ENCODE data around the gene IL13.

Gene IL13

DNA sequence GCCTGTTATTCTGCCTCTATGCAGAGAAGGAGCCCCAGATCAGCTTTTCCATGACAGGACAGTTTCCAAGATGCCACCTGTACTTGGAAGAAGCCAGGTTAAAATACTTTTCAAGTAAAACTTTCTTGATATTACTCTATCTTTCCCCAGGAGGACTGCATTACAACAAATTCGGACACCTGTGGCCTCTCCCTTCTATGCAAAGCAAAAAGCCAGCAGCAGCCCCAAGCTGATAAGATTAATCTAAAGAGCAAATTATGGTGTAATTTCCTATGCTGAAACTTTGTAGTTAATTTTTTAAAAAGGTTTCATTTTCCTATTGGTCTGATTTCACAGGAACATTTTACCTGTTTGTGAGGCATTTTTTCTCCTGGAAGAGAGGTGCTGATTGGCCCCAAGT, 15.5 kb downstream of the IL13 start:
- no peak for DNase-seq

DNA sequence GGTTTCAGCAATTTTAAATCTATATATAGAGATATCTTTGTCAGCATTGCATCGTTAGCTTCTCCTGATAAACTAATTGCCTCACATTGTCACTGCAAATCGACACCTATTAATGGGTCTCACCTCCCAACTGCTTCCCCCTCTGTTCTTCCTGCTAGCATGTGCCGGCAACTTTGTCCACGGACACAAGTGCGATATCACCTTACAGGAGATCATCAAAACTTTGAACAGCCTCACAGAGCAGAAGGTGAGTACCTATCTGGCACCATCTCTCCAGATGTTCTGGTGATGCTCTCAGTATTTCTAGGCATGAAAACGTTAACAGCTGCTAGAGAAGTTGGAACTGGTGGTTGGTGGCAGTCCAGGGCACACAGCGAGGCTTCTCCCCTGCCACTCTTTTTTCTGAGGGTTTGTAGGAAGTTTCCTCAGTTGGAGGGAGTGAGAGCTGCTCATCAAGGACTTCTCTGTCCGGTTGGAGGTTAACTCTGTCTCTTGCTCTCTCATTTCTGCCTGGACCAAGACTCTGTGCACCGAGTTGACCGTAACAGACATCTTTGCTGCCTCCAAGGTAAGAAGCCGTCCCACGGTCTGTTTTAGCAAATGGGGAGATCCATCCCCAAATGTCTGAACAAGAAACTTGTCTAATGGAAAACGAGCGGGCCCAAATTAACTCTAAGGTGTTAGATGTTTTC, 16.1 kb downstream of the IL13 start, which contains the start of gene IL4:
TSS of gene IL4 (plus strand) at position 51 of the 692 bp plus-strand sequence. CDS start at position 113, 62 bp downstream.
- DNase-seq, result no peak

DNA sequence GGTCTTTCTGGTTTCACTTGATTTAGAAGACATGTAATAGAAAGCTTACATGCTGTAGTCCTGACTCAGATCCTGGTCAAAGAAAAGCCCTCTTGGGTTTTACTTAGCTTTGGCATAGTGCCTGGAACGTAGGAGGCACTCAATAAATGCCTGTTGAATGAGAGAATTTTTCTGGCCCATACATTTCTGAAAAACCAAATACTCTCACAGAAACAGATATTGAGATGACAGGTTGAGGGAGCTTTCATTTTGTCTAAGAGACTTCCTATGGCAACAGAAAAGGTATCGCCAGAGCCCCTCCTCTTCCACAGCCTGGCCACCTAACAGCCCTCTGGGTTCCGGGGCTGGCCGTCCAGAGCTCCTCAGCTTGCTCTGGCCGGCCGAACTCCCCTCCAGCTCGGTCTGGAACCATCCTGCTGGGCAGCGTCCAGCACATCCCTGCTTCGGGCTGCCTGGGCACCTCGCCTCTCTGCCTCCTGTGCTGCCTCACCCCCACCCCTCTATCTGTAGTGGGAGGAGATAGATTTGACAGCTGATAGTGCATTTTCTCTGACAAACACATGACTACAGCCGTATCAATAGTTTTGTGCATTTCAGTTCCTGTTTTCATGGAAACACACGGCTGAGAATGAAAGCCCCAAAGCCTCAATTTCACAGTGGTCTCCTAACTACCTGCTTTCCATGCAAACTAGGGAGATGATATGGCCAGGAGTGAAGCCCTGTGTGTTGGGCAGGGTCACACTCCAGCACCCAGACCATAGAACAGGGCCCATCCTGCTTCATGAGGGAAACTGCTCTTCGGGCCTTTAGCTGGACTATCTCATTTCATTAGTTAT, 16.9 kb downstream of the IL13 start:
- no peak for DNase-seq

DNA sequence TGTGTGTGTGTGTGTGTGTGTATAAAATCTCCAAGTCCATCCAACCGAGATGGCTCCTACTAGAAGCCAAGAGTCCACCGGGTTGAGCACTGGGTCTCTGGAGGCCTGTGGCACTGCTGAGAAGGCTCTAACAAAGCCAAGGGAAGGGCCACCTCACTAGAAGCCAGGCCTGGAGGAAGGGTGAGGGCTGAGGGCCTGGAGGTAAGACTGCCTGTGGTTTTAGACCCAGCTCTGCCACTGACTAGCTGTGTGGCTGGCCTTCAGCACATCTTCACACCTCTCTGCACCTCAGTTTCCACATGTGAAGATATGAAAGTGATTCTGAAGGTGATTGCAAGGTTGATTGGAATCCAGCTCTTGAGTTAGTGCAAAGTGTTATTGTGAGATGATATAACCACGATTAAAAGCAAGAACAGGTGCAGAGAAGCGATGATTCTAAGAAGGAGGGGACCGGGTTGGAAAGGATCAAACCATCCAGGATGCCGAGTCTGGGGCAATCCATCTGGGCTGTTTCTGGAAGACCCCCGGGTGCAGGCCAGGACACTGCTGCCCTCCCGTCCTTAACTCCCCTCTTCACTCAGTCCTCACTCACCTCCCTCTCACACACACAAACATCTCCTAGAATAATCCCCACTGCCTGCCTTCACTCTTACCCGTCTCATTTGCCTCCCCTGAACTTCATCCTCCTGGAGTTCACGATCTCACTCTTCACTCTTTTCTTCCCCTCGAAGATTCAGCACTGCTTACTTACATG, 18.1 kb downstream of the IL13 start:
- DNase-seq, result no peak

DNA sequence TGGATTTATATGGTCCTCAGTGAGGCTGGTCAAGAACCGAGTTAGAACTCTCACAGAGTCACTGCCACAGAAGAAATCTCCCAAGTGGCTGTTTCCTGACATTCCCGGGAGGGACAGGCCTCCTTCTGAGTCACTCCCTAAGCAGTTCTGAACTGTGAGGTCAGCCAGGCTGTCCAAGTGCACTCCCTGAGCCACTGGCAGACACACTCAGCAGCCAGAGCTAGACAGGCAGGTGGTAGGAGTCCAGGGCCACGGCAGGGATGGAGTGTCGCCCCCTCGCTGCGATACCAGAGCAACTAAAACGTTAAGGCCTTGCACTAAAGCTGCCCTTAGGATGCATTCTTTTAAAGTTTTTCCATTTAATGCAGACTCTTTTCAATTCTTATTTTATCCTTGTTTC, 19.2 kb downstream of the IL13 start:
- DNase-seq, result no peak

DNA sequence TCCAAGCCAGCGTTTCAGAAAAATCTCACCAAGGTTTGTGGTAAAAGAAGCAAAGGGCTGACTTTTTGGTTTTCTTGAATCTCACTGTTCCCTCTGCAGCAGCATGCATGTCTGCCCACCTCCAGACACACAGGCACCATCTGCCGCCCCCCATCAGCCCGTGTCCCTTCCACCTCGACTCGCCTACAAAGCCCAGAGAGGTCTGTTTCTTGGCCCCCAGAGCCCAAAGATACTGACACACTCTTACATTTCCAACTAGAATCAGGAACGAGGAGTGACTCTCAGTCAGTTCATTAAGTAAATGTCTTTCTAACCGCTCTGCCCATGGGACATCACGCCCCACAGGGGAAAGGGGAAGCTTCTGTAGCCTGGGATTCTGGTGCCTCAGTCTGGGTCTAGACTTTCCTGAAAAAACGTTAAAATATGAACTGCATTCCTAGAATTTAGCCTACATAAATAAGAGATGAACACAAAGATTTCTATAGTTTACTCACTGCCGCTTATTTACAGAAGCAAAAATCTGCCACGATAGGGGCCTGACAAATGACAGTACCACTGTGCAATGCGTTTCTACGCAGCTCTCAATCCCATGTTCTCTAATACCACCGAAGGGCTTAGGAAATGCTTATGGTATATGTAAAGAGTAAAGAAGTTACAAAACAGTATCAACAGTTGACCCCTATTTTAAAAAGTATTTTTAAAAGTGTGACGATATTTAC, 19.9 kb downstream of the IL13 start:
- no peak for DNase-seq

DNA sequence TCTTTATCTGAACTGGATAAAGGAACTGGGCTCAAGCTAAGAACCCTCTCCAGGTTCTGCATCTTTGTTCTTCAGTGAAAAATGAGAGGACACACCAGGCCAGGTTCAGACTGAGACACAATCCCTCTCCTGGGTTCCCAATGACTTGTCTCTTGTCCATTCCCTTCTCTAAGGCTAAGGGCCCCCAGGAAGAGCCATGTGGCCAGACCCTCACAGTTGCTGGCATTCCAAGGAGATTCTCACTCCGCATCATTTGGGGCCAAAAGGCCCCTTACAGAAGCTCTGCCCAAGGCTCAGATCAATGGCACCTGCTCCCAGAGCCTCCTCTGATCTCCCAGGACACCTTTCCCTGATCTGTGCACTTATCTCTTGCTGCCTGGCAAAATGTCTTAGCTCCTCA, 20.8 kb downstream of the IL13 start:
- DNase-seq, result no peak

DNA sequence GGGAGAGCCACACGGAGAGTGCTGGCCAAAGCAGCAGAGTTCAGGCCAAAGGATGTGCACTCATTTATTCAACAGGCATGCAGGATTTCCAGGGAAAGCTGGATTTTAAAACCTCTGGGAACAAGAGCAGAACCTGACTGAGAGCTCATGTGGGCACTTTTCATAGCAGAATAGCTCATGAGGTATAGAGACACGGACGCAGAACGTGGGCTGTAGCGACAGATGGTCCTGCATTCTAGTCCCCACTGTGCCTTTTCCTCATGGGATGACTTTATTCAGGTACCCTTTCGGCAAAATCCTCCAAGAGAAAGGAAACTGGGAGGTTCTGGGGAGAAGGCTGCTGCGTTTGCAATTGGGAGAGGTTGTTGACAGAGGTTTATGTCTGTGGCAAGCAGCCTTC, 21.2 kb downstream of the IL13 start:
- DNase-seq, result no peak

DNA sequence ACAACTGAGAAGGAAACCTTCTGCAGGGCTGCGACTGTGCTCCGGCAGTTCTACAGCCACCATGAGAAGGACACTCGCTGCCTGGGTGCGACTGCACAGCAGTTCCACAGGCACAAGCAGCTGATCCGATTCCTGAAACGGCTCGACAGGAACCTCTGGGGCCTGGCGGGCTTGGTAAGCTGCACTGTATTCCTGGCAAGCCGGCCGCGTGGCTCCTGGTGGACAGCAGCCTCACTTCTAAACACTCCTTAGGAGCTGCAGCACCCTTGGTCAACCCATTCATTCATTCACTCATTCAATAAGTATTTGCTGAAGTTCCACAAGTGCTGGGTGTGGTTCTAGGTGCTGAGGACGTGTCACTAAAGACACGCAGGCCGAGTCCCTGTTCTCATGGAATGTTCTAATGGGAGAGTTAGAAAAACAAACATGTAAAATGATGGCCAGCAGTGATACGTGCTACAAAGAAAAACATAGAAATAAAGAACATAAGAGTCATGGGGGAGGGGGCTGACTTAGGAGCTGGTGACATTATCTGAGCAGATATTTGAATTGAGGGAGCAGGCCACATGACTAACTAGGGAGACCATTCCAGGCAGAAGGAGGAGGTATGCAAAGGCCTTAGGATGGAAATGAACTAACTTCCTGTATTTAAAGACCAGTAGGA, 21.9 kb downstream of the IL13 start:
- DNase-seq, result no peak

DNA sequence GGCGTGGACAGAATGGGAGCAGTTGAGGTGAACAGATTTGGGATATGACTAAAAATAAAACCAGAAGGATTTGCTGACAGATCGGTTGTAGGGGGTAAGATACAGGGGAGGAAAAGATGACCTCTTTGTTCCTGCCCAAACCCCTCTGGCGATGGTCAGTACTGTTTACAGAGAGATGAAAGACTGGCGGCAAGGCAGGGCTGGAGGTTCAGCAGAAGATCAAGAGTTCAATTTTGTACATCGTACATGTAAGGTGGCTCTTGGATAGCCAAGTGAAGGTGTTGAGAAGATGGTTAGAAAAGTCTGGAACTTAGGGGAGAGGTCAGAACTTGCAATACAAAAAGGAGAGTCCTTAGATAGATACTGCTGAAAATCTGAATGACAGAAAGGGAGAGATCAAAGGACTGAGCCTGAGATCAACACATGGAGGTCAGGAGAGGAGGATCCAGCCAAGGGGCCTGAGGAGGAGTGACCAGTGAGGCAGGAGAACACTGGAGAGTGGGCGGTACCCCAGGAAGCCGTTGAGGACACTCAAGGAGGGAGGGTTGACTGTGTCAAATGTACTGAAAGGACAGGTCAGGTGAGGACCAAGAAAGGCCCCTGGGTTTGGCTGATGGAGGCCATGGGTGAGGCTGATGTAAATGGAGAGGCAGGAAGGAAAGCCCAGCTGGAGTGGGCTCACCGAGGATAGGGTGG, 23.0 kb downstream of the IL13 start:
- no peak for DNase-seq

DNA sequence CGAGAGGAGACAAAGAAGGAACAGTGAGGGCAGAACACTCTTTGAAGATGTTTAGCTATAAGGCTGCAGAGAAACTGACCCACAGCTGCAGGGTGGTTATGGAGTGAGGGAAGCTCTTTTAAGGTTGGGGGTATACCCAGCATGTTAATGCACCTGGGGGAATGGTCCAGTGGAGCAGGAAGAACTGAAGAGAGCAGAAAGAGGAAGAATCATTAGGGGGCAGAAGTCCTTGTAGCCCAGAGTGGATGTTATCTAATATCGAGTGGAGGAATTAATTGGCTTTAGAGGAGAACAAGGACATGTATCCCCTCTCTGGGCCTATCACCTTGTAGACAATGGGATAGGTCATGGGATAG, 23.5 kb downstream of the IL13 start:
- DNase-seq, result no peak

DNA sequence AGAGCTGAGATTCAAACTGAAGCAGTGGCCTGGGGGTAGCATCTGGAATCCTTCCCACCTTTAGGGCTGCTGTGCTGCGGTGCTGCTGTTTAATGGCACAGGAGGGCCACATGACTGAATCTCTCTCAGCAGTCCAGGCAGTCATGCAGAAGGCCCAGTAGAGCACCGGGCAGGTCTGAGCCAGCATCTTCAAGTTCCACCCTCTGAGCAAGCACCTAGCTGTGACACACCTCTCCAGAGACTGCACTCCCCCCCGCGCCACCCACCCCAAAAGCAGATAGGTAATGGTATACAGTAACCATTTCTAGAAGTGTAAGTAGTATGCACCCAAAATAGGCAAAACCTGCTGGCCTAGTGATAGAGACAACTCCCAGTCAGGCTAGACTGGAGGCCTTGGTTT, 24.0 kb downstream of the IL13 start:
- DNase-seq, result no peak

DNA sequence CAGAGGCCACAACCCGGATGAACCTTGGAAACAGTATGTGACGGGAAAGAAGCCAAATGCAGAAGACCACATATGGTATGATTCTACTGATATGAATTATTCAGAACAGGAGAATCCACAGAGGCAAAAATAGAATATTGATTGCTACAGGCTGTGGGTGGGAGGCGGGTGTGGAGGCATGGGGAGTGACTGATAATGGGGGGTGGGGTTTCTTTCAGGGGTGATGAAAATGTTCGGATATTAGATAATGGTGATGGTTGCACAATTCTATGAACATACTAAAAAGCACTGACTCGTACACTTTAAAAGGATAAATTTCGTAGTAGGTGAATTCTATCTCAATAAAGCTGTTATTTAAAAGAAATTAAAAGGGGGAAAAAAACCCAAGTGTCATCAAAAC, 26.5 kb downstream of the IL13 start:
- DNase-seq, result no peak

DNA sequence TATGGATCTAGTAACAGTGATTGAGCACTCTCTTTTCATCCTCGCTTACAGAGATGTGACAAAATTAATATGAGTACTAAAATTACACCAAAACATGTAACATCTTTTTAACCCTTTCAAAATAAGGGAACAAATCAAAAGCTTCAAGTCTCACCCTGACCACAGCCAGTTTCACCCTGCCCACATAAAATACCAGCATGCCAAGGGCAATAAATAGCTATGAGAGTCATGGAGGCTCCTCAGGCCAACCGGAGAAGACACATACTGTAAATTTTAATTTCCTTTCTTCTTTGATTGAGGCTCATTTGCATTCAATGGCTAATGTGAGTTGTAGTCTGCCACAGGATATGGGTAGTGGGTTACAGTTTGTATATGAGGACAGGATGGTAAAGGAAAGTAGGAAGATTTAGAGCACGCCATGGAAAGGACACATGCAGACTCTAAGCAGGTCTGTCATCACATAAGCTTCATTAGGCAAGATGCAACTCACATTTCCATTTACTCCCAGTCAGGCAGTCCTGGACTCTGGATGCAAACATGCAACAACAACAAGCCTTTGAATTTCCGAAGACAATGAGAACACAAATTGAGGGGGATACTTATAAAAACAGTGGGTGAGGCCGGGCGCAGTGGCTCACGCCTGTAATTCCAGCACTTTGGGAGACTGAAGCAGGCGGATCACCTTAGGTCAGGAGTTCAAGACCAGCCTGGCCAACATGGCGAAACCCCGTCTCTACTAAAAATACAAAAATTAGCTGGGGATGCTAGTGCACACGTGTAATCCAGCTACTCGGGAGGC, 27.1 kb downstream of the IL13 start:
- no peak for DNase-seq

DNA sequence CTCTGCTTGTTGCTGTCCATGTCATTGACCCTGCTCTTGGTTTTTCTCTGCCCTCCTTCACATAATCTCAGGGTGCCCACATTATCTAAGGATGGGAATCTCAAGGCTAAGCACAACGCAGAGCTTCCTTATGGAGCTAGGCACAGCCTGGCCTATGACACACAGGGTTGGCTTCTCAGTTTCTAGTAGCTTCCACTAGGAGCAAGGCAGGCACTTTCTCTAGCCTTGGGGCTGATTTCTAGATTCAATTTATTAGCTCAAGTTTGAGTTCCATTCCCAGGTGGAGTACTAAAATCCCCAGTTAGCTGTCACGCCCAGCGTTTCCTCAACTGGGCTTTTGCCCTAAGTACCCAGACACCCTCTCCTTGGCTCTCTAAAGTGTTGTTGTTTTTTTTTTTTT, 28.2 kb downstream of the IL13 start:
- no peak for DNase-seq

DNA sequence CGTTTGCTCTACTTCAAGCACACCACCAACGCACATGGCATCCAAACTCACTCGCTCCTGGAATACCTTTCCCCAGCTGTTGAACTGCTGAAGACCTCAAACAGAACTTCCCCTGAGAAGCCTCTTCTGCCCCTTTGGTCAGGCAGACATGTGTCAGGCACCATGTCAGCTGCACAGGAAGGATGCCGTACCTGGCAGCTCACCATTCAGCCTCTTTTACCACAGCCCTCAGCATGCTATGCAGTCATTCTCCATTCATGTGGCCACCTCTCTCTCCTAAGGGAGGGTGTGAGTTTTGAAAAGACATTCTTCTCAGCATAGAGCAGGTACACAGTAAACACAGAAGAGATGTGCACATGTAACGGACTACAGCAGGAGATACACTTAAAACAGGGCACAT, 30.0 kb downstream of the IL13 start:
- DNase-seq, result peak; percentile 22

DNA sequence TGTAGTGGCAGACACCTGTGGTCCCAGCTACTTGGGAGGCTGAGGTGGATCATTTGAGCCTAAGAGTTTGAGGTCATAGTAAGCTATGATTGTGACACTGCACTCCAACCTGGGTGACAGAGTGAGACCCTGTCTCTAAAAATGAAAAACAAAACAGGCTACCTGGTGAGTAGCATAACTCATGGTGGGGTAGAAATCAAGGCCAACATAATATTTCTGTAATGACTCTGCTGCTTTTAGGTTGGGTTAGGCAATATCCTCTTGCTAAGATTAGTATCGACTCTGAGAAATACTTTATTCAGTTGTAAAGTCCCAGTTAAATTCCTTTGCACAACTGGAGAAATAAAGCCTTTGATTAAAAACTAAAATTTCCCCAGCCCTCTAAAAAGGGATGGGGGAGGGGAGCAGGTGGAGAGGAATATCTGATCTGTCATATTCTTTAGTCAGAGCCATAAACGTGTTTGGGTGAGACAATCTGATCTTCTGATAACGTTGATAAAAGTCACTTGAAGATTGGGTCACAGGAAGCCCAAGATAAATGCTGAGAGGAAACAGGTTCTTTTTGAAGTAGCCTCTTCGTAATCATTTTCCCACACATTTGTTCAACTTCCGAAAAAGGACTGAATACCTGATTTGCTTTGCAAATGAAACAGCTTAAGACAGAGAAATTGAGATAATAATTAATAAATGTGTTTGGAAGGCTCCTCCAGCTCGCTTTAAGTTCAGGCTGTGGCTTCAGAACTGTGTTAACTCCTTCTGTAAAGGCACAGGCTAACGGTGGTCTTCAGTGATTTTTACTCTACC, 30.8 kb downstream of the IL13 start:
- DNase-seq, result peak; percentile 24

DNA sequence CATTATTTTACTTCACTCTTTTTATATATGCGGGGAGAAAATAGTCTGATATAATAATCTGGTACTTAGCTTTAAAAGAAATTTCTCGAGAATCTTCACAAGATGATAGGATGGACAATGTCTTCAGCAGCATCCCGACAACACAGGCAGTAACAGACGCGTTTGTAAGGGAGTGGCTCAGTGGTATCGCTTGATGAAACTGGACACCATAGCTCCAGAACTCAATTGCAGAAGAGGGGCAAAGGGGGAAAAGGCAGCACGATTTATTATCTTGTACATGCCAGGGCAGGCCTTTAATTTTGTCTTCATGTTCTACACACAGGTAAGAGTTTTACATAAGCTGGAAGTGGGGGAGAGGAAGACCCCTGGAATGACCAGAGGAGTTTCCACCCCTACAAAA, 31.5 kb downstream of the IL13 start:
- DNase-seq, result no peak

DNA sequence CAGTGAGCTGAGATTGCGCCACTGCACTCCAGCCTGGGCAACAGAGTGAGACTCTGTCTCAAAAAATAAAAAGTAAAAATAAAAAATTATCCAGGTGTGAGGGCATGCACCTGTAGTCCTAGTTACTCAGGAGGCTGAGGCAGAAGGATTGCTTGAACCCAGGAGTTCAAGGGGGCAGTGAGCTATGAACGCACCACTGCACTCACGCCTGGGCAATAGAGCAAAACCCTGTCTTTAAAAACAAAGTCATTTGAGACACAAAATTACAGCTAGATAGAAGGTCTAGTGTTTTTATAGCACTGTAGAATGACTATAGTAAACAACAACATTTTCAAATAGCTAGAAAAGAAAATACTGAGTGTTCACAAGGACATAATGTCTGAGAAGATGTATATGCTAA, 32.2 kb downstream of the IL13 start:
- no peak for DNase-seq
